Fibroblast of pulmonary artery (primary cell): ENCODE results near the gene GSTK1.

Experiments used
- DNase-seq: peaks from one replicate; pipeline ENCODE4 v3.0.0-alpha.2; 2010; ENCODE audit warnings: low read depth
- H3K4me3 ChIP-seq: replicated peaks from 2 replicates; pipeline ENCODE4 v1.5.1; 2011; ENCODE audit warnings: low read depth, mild to moderate bottlenecking, control low read depth, low read length, moderate library complexity
- TF ChIP-seq, protein P1 (sequence below): IDR thresholded peaks from 2 replicates; pipeline ENCODE4 v1.5.1; 2011; ENCODE audit warnings: mild to moderate bottlenecking, control low read depth, low read length, inconsistent platforms; ENCODE audit errors: missing control alignments

The GSTK1 gene

GRCh38 chr7:143265017-143265693 is 1.9 kb downstream of the GSTK1 start:
- TF ChIP-seq, protein P1, sequence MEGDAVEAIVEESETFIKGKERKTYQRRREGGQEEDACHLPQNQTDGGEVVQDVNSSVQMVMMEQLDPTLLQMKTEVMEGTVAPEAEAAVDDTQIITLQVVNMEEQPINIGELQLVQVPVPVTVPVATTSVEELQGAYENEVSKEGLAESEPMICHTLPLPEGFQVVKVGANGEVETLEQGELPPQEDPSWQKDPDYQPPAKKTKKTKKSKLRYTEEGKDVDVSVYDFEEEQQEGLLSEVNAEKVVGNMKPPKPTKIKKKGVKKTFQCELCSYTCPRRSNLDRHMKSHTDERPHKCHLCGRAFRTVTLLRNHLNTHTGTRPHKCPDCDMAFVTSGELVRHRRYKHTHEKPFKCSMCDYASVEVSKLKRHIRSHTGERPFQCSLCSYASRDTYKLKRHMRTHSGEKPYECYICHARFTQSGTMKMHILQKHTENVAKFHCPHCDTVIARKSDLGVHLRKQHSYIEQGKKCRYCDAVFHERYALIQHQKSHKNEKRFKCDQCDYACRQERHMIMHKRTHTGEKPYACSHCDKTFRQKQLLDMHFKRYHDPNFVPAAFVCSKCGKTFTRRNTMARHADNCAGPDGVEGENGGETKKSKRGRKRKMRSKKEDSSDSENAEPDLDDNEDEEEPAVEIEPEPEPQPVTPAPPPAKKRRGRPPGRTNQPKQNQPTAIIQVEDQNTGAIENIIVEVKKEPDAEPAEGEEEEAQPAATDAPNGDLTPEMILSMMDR = no peak
- H3K4me3 ChIP-seq = no peak overlapping the region
- no peak for DNase-seq

DNA sequence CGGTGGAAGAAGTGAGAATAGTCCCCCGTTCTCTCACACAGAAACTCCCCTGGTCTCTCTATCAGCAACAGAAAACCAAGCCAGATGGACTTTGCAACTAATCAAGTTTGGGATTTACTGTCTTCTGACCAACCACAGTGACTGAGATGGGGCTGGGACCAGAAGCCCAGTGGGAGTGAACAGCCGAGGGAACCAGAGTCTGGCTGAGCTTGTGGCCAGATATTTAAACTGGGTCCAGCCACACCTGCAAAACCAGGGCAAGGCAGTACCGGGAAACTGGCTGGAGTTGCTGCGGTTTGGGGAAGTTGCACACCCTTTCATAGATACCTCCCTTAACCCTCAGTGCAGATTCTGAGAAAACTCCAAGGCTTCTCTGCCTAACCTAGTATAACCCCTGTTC is 6.0 kb downstream of the GSTK1 start:
- no peak for DNase-seq
- TF ChIP-seq, protein P1 = no peak
- no peak overlapping the region for H3K4me3 ChIP-seq

DNA sequence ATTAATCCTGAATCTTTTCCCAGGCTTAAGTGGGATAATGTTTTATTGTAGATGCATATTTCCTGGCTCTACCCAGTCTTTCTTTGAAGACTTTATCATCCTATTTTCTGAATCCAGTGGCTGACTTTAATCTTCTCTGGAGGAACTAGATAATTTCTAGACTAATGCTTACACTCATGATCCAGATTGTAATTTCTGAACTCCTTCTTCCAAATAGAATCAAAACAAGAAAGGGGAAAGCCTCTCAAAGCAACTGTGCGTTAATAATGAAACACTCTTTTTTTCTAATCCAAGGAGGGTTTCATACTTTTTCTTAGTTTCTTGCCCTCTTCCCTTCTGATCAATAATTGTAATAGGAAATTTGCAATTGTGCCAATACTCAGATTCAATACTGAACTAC is 8.0 kb downstream of the GSTK1 start:
- TF ChIP-seq, protein P1 = no peak
- H3K4me3 ChIP-seq = no peak overlapping the region
- no peak for DNase-seq

- no peak overlapping the region for H3K4me3 ChIP-seq
- TF ChIP-seq, protein P1 = no peak
- DNase-seq = no peak
Measured at GRCh38 chr7:143272871-143273270, 9.6 kb downstream of the GSTK1 start.

- TF ChIP-seq, protein P1 = no peak
- no peak overlapping the region for H3K4me3 ChIP-seq
- peak; percentile 94 for DNase-seq
Measured at GRCh38 chr7:143279186-143280098, 16.2 kb downstream of the GSTK1 start.

- TF ChIP-seq, protein P1 = no peak
- no peak for DNase-seq
- H3K4me3 ChIP-seq = no peak overlapping the region
Measured at GRCh38 chr7:143280160-143280559, 16.9 kb downstream of the GSTK1 start.

DNA sequence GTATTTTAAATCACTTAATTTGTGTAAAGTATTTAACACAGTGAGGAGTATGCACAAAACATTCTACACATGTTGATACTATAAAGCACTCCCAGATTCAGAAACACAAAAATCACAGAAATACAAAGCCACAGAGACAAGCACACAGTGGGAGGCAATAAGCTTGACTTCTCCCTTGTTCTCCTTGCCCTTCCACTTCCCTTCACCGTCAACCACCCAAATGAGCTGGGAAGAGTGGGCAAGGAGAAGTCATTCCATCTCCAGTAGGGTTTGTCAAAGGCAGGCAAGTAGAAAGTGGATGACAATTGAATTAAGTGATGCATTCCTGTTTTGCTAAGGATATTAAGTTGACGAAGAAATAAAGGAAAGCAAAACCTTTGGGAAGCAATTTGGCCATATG is 17.3 kb downstream of the GSTK1 start:
- TF ChIP-seq, protein P1 = no peak
- DNase-seq = no peak
- H3K4me3 ChIP-seq = no peak overlapping the region
